ACC112 (cell line): Measurements from ENCODE around the gene ZNF470.

ENCODE experiments used
- H2AFZ ChIP-seq: fragments of 200-600 bp; sonication (generic); one replicate; pipeline ENCODE4 v1.6.0; 2017; ENCODE audit warnings: antibody characterized with exemption, low read length; ENCODE audit not compliant: unreplicated experiment
- H3K27ac ChIP-seq: fragments of 200-600 bp; sonication (generic); 2 replicates; pipeline ENCODE4 v1.5.1; 2014; ENCODE audit warnings: low read depth, mild to moderate bottlenecking, antibody characterized with exemption, low read length, moderate library complexity
- H3K27me3 ChIP-seq: fragments of 200-600 bp; sonication (generic); 2 replicates; pipeline ENCODE4 v1.6.1; 2014; ENCODE audit warnings: mild to moderate bottlenecking, antibody characterized with exemption, low read length, moderate library complexity, mixed read lengths; ENCODE audit not compliant: insufficient read depth
- H3K36me3 ChIP-seq: fragments of 200-600 bp; sonication (generic); 2 replicates; pipeline ENCODE4 v1.6.1; 2016; ENCODE audit warnings: mild to moderate bottlenecking, antibody characterized with exemption, low read length, moderate library complexity, mixed read lengths; ENCODE audit not compliant: insufficient read depth
- H3K4me1 ChIP-seq: fragments of 200-600 bp; sonication (generic); one replicate; pipeline ENCODE4 v1.6.1; 2016; ENCODE audit warnings: low read length, mixed read lengths; ENCODE audit not compliant: insufficient read depth, unreplicated experiment, control insufficient read depth
- H3K4me3 ChIP-seq: fragments of 200-600 bp; sonication (generic); 2 replicates; pipeline ENCODE4 v1.5.1; 2014; ENCODE audit warnings: mild to moderate bottlenecking, low read depth, low read length
- H3K79me2 ChIP-seq: fragments of 200-600 bp; sonication (generic); one replicate; pipeline ENCODE4 v1.6.0; 2016; ENCODE audit warnings: low read length; ENCODE audit not compliant: control insufficient read depth, unreplicated experiment, insufficient read depth

The ZNF470 gene

GRCh38 chr19:56608274-56608964, 41.2 kb downstream of the ZNF470 start:
- H3K4me3 ChIP-seq, result no peak overlapping the region
- H3K27ac ChIP-seq, result no peak overlapping the region
- no peaks in the 10 kb centered on the region for H3K4me1 ChIP-seq
- H3K79me2 ChIP-seq, result no peaks in the 10 kb centered on the region
- no peaks in the 10 kb centered on the region for H3K27me3 ChIP-seq
- no peak overlapping the region for H2AFZ ChIP-seq
- H3K36me3 ChIP-seq, result peaks cover 1% of the 10 kb centered on the region; the same call in 1 of the 2 replicates

DNA sequence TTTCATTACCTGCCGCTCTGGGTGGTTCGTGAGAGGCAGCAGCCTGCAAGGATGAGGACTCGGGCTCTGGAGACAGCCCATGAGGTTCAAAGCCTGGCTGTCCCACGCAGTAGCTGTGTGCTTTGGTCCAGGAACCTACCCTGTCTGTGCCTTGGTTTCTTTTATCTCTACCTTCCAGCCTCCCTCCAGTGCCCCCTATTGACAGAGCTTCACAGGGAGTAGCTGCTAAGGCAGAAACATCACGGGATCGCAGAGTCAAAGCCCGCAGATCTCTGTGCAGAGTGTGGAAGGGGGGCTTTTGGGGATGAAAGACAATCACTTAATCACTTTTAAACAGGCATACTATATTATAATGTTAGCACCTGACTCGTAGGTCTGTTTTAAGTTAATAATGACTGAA, 44.0 kb downstream of the ZNF470 start:
- Histone ChIP-seq H3K4me3 (no peak overlapping the region), H2AFZ (no peak overlapping the region), H3K4me1 (no peaks in the 10 kb centered on the region), H3K79me2 (no peaks in the 10 kb centered on the region), H3K27ac (no peak overlapping the region), H3K36me3 (peaks cover 3% of the 10 kb centered on the region; the same call in 1 of the 2 replicates), H3K27me3 (no peaks in the 10 kb centered on the region)

- peaks cover 5% of the 10 kb centered on the region for H3K36me3 ChIP-seq
These were observed 45.5 kb downstream of the ZNF470 start for GRCh38 chr19:56612737-56613136.

GRCh38 chr19:56613639-56614038, 46.4 kb downstream of the ZNF470 start:
- H3K36me3 ChIP-seq, result peaks cover 6% of the 10 kb centered on the region
- H2AFZ ChIP-seq, result no peak overlapping the region
- no peaks in the 10 kb centered on the region for H3K4me1 ChIP-seq
- no peaks in the 10 kb centered on the region for H3K27me3 ChIP-seq
- no peak overlapping the region for H3K27ac ChIP-seq
- no peak overlapping the region for H3K4me3 ChIP-seq
- no peaks in the 10 kb centered on the region for H3K79me2 ChIP-seq

More at GRCh38 chr19:56612737-56613136, 45.5 kb downstream of the ZNF470 start:
- H3K27ac ChIP-seq, result no peak overlapping the region
- no peaks in the 10 kb centered on the region for H3K79me2 ChIP-seq
- no peaks in the 10 kb centered on the region for H3K27me3 ChIP-seq
- no peaks in the 10 kb centered on the region for H3K4me1 ChIP-seq
- no peak overlapping the region for H2AFZ ChIP-seq
- no peak overlapping the region for H3K4me3 ChIP-seq

DNA sequence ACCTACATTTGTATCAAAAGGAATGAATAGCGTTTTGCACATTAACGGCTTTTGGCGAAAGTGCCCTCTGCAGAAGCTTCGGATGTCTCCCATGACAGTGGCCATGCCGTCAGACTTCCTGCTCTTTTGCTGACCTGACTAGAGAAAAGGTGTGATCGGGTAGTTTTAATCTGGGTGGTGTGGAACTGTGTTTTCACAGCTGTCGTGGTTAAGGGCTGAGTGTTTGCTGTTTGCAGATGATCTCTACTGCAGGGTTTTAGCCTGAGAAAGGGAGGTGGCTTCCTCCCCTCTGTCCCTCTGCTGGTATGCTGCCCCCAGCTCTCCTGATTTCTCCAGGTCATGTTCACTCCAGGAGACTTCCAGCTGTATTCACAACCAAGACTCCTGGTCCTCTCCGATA, 50.3 kb downstream of the ZNF470 start:
- H2AFZ ChIP-seq, result no peak overlapping the region
- H3K4me3 ChIP-seq, result no peak overlapping the region
- no peaks in the 10 kb centered on the region for H3K27me3 ChIP-seq
- H3K79me2 ChIP-seq, result no peaks in the 10 kb centered on the region
- no peaks in the 10 kb centered on the region for H3K4me1 ChIP-seq
- peaks cover 6% of the 10 kb centered on the region for H3K36me3 ChIP-seq
- no peak overlapping the region for H3K27ac ChIP-seq

DNA sequence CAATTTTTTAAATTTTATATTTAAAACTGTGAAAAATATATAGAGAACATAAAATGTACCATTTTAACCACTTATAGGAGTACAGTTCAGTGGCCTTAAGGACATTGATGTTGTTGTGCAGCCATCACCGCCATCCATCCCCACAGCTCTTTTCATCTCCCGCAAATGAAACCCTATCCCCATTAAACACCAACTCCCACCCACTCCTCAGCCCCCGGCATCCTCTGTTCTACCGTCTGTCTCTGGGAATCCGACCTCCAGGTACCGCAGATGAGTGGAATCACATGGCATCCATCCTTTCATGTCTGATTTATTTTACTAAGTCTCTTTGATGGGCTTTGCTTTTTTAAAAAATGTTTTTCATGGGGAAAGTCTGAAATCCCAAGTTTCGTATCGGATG, 51.9 kb downstream of the ZNF470 start:
- Histone ChIP-seq H3K27ac (no peak overlapping the region), H3K79me2 (no peaks in the 10 kb centered on the region), H2AFZ (no peak overlapping the region), H3K36me3 (peaks cover 6% of the 10 kb centered on the region), H3K4me3 (no peak overlapping the region), H3K27me3 (no peaks in the 10 kb centered on the region), H3K4me1 (no peaks in the 10 kb centered on the region)

DNA sequence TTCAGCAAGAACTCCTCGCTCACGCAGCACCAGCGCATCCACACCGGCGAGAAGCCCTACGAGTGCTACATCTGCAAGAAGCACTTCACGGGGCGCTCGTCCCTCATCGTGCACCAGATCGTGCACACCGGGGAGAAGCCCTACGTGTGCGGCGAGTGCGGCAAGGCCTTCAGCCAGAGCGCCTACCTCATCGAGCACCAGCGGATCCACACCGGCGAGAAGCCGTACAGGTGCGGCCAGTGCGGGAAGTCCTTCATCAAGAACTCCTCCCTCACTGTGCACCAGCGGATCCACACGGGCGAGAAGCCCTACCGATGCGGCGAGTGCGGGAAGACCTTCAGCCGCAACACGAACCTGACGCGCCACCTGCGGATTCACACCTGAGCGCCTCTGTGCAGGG, 55.1 kb downstream of the ZNF470 start:
- no peak overlapping the region for H3K27ac ChIP-seq
- H3K27me3 ChIP-seq, result no peaks in the 10 kb centered on the region
- H3K79me2 ChIP-seq, result no peaks in the 10 kb centered on the region
- no peak overlapping the region for H3K4me3 ChIP-seq
- no peaks in the 10 kb centered on the region for H3K4me1 ChIP-seq
- peaks cover 4% of the 10 kb centered on the region for H3K36me3 ChIP-seq
- no peak overlapping the region for H2AFZ ChIP-seq

DNA sequence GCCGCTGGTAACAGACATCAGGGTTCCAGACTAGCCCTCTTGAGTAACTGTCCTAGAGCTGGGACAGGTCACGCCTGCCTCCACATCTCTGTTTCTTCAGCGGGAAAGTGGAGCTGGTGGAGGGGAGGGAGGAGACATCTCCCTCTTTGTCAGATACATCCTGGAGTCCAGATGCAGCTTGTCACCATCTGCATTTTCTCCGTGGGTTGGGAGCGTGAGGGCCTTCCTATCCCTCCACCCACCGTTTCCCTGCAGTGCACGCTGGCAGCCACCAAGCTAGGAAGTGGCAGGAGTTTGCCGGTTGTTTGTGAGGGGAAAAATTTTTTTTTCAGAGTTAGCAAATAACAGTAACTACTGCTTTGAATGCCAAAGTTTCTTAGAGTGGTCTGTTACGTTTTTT, 55.7 kb downstream of the ZNF470 start:
- no peaks in the 10 kb centered on the region for H3K4me1 ChIP-seq
- H3K27ac ChIP-seq, result no peak overlapping the region
- H2AFZ ChIP-seq, result no peak overlapping the region
- no peaks in the 10 kb centered on the region; the same call in 1 of the 2 replicates for H3K36me3 ChIP-seq
- H3K79me2 ChIP-seq, result no peaks in the 10 kb centered on the region
- H3K4me3 ChIP-seq, result no peak overlapping the region
- H3K27me3 ChIP-seq, result no peaks in the 10 kb centered on the region

DNA sequence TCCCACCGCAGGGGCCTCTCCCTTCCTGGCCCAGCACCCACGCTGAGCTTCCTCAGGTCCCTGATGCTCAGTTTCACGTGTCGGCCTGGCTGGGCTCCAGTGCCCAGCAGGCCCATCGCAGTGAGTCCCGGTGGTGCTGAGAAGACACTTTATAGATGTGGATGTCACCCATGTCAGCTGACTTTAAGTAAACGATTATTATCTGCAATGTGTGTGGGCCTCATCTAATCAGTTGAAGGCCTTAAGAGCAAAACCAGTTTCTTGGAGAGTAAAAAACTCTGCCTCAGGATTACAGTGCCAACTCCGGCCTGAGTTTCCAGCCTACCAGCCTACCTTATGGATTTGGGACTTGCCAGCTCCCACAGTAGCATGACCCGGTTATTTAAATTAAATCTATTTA, 58.4 kb downstream of the ZNF470 start:
- no peaks in the 10 kb centered on the region; the same call in 1 of the 2 replicates for H3K36me3 ChIP-seq
- H3K79me2 ChIP-seq, result no peaks in the 10 kb centered on the region
- no peaks in the 10 kb centered on the region for H3K27me3 ChIP-seq
- no peaks in the 10 kb centered on the region for H3K4me1 ChIP-seq
- H3K4me3 ChIP-seq, result no peak overlapping the region
- no peak overlapping the region for H2AFZ ChIP-seq
- no peak overlapping the region for H3K27ac ChIP-seq

DNA sequence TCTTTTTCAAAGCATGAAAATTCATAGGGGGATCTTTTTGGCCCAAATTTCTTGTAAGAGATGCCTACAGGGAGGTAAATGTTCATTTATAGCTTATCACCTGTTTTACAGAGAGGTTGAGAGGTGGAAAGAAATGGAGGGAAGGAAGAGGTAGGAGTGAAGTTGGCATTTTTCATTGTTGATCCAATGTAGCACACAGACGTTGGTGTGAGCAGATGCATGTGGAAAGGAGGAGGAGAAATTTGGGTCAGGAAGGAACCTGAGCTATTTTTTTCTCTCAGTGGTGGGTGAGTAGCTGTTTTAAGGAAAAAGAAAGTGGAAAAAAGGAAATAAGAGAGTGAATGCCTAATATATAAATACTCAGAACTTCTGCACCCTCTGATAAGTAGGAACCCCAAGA, 65.8 kb downstream of the ZNF470 start:
- no peak overlapping the region for H3K4me3 ChIP-seq
- no peaks in the 10 kb centered on the region for H3K27me3 ChIP-seq
- no peak overlapping the region for H3K27ac ChIP-seq
- H3K4me1 ChIP-seq, result no peaks in the 10 kb centered on the region
- no peaks in the 10 kb centered on the region for H3K79me2 ChIP-seq
- H3K36me3 ChIP-seq, result no peaks in the 10 kb centered on the region
- no peak overlapping the region for H2AFZ ChIP-seq

DNA sequence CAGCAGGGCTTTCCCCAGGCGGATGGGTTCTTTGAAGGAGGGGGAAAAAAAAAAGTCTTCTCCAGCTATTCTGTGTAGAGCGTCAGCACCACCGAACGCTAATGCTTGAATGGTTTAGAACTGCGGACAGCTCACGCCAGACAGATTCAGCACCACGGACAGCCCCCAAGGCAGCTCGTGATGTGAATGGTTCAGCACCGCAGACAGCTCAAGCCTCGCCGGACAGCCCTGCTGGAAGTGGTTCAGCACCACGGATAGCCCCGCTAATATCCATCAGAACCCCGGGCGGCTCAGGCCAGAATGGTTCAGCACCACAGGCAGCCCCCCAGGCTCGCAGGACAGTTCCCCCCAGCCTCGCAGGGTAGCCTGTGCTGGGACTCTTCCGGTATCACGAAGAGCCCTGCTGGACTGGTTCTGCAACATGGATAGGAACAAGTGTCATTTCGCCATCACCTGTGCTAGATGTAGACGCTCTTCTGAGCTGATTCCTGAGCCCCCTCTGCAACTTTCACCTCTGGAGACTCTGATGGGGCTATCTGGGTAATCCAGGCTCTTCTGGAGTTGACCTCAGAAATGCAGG, 70.8 kb downstream of the ZNF470 start:
- no peaks in the 10 kb centered on the region for H3K27me3 ChIP-seq
- H3K27ac ChIP-seq, result no peak overlapping the region
- no peak overlapping the region for H2AFZ ChIP-seq
- no peaks in the 10 kb centered on the region for H3K79me2 ChIP-seq
- H3K4me1 ChIP-seq, result no peaks in the 10 kb centered on the region
- no peak overlapping the region for H3K4me3 ChIP-seq
- H3K36me3 ChIP-seq, result no peaks in the 10 kb centered on the region
